ENCODE results near the gene LRP1. TPM values are rescaled to one million over a fixed set of nuclear protein-coding genes. Genes with fewer than 3 reads are reported as not detected.
A peak's percentile ranks its signal among the peaks of the same experiment; 100 is the strongest.

The LRP1 gene
- total and polyA plus RNA-seq, 3 experiments from 2014 or later = 0.29 to 2.5 (median 2.3) TPM

GRCh38 chr12:57091638-57092528 lies 36.4 kb upstream of the LRP1 start:
- DNase-seq = no peak
- Mint-ChIP-seq H3K4me3 (peak overlapping the region in 6 of 7 donors; percentile 14 to 83 (median 40)), H3K4me1 (peaks cover 36 to 65% (median 42%) of the 10 kb centered on the region in 3 donors), H3K36me3 (peaks cover 0 to 67% (median 0%) of the 10 kb centered on the region in 3 donors), H3K27ac (peak overlapping the region in 6 of 8 donors; percentile 34 to 91 (median 84)), H3K9me3 (no peaks in the 10 kb centered on the region), H3K27me3 (no peaks in the 10 kb centered on the region)
- Histone ChIP-seq H3K9me3 (ENCODE audit: low read length) (no peaks in the 10 kb centered on the region), H3K4me1 (ENCODE audit: insufficient read depth, low read length) (peaks cover 33% of the 10 kb centered on the region), H3K36me3 (ENCODE audit: insufficient read depth, low read length) (peaks cover 26% of the 10 kb centered on the region), H3K27me3 (ENCODE audit: insufficient read depth, low read length, poor library complexity, severe bottlenecking) (no peaks in the 10 kb centered on the region), H3K4me3 (ENCODE audit: low read length) (no peak overlapping the region), H3K27ac (ENCODE audit: low read depth, low read length) (no peak overlapping the region)
- ChIA-PET POLR2A (interaction anchor here (2.0 to 10.9 kb wide), 2 partner anchors 13 to 19 kb away, joined by 8 to 131 read pairs; partner anchors contain the start of genes NEMP1 and STAT6), CTCF (interaction anchor here (1.4 to 14.7 kb wide), 4 partner anchors 13 to 33 kb away, joined by 4 to 195 read pairs (median 32); partner anchors contain the start of genes NEMP1 and STAT6)

DNA sequence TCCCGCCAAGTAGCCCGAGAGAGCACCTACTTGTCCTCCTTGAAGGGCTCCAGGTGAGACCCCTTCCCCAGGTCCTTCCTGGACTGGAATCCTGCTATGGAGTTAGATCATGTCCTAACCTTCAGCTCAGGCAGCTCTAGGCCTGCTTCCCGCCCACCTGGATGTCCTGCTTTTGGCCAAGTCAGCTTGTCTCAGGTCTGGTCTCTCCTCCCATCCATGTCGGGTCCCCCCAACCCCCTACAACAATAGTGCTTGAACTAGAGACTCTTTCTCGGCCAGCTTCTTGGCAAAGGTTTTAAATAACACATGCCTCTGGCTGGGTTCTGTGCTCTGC lies 35.8 kb upstream of the LRP1 start:
- Mint-ChIP-seq H3K4me3 (peak overlapping the region in 4 of 7 donors; percentile 37 to 83 (median 50)), H3K36me3 (peaks cover 0 to 72% (median 2%) of the 10 kb centered on the region in 3 donors), H3K4me1 (peaks cover 35 to 65% (median 42%) of the 10 kb centered on the region in 3 donors), H3K27ac (peak overlapping the region; percentile 47 to 91 (median 80)), H3K9me3 (no peaks in the 10 kb centered on the region), H3K27me3 (no peaks in the 10 kb centered on the region)
- no peak overlapping the region for H3K4me3 ChIP-seq (ENCODE audit: low read length)
- POLR2A ChIA-PET = interaction anchor here (2.0 to 10.9 kb wide), 2 partner anchors 13 to 18 kb away, joined by 8 to 131 read pairs; partner anchors contain the start of genes NEMP1 and STAT6
- H3K4me1 ChIP-seq (ENCODE audit: insufficient read depth, low read length) = peaks cover 33% of the 10 kb centered on the region
- H3K36me3 ChIP-seq (ENCODE audit: insufficient read depth, low read length) = peaks cover 32% of the 10 kb centered on the region
- CTCF ChIA-PET = interaction anchor here (1.4 to 14.7 kb wide), 4 partner anchors 13 to 32 kb away, joined by 4 to 195 read pairs (median 32); partner anchors contain the start of genes NEMP1 and STAT6
- H3K27ac ChIP-seq (ENCODE audit: low read depth, low read length) = no peak overlapping the region
- no peaks in the 10 kb centered on the region for H3K27me3 ChIP-seq (ENCODE audit: insufficient read depth, low read length, poor library complexity, severe bottlenecking)
- H3K9me3 ChIP-seq (ENCODE audit: low read length) = no peaks in the 10 kb centered on the region
- DNase-seq = no peak

DNA sequence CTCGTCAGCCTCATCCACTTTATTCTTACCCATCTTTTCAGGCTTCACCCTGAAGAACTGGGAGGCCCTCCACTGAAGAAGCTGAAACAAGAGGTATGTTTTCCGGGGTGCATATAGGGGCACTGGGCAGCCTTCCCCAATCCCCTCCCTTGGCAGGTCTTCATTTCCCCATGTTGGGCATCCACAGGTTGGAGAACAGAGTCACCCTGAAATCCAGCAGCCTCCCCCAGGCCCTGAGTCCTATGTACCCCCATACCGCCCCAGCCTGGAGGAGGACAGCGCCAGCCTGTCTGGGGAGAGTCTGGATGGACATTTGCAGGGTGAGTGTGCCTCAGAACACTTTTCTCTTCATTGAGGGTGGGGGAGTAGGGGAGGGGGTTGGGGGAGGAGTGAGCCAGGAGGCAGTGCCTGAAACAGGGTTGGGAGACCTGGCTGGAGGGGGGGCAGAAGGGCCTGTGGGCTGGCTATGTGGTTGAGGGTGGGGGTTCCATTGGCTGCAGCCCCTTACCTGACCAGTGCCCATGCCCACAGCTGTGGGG lies 35.3 kb upstream of the LRP1 start:
- no peaks in the 10 kb centered on the region for H3K27me3 Mint-ChIP-seq
- H3K4me1 Mint-ChIP-seq = peaks cover 33 to 62% (median 40%) of the 10 kb centered on the region in 3 donors
- Histone ChIP-seq H3K27ac (ENCODE audit: low read depth, low read length) (no peak overlapping the region), H3K27me3 (ENCODE audit: insufficient read depth, low read length, poor library complexity, severe bottlenecking) (no peaks in the 10 kb centered on the region), H3K4me1 (ENCODE audit: insufficient read depth, low read length) (peaks cover 33% of the 10 kb centered on the region), H3K4me3 (ENCODE audit: low read length) (no peak overlapping the region), H3K9me3 (ENCODE audit: low read length) (no peaks in the 10 kb centered on the region), H3K36me3 (ENCODE audit: insufficient read depth, low read length) (peaks cover 36% of the 10 kb centered on the region)
- H3K36me3 Mint-ChIP-seq = peaks cover 0 to 74% (median 2%) of the 10 kb centered on the region in 3 donors
- no peak for DNase-seq
- H3K27ac Mint-ChIP-seq = peak overlapping the region; percentile 47 to 95 (median 83)
- H3K9me3 Mint-ChIP-seq = no peaks in the 10 kb centered on the region
- peak overlapping the region in 3 of 7 donors; percentile 37 to 83 (median 62) for H3K4me3 Mint-ChIP-seq
- ChIA-PET CTCF (interaction anchor here (1.3 to 14.7 kb wide), 5 partner anchors 14 to 23 kb away, joined by 3 to 195 read pairs (median 21); partner anchors contain the start of genes NEMP1 and STAT6), POLR2A (interaction anchor here (1.1 to 10.9 kb wide), 5 partner anchors 14 to 23 kb away, joined by 3 to 131 read pairs (median 4); partner anchors contain the start of genes NEMP1 and STAT6)

DNA sequence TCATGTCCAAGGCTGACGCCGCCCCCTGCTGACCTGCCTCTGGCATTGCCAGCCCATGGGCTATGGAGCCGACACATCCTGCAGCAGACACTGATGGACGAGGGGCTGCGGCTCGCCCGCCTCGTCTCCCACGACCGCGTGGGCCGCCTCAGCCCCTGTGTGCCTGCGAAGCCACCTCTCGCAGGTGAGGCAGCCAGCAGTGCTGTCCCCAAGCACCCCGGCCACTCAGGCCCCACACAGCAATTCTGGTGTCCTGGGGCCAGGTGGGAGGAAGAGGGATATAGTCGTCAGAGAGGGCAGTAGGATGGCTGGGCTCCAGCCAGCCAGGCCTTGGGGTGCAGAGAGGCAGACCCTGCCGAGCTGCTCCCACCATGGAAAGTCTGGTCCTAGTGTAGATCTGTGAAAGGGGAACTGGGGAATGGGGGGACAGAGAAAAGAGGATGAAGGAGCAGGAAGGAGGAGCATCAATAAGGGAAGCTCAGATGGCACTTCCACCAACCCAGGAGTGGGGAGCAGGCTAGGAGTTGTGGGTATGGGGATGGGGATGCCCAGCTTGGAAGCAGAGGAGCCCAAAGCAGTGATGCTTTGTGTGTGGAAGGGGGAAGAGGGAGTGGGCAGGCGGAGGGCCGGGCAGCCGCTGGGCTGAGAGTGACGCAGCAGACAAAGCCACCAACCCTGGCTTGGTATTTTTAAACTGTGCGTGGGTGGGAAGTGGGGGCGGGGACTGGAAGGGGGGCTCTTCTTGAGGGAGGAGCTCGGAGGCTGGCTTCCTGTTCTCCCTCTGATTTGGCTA lies 34.7 kb upstream of the LRP1 start:
- Histone ChIP-seq H3K9me3 (ENCODE audit: low read length) (no peaks in the 10 kb centered on the region), H3K4me1 (ENCODE audit: insufficient read depth, low read length) (peaks cover 33% of the 10 kb centered on the region), H3K4me3 (ENCODE audit: low read length) (peak overlapping the region; percentile 7), H3K27ac (ENCODE audit: low read depth, low read length) (peak overlapping the region; percentile 45), H3K27me3 (ENCODE audit: insufficient read depth, low read length, poor library complexity, severe bottlenecking) (no peaks in the 10 kb centered on the region), H3K36me3 (ENCODE audit: insufficient read depth, low read length) (peaks cover 42% of the 10 kb centered on the region)
- peak overlapping the region; percentile 72 to 97 (median 94) for H3K27ac Mint-ChIP-seq
- no peaks in the 10 kb centered on the region for H3K9me3 Mint-ChIP-seq
- peak overlapping the region; percentile 39 to 73 (median 62) for H3K4me3 Mint-ChIP-seq
- POLR2A ChIA-PET = interaction anchor here (0.7 to 10.9 kb wide), 7 partner anchors 12 to 452 kb away, joined by 3 to 131 read pairs (median 4); partner anchors contain the start of gene STAT6
- no peaks in the 10 kb centered on the region for H3K27me3 Mint-ChIP-seq
- H3K36me3 Mint-ChIP-seq = peaks cover 0 to 78% (median 2%) of the 10 kb centered on the region in 3 donors
- CTCF ChIA-PET = interaction anchor here (1.3 to 14.7 kb wide), 6 partner anchors 14 to 35 kb away, joined by 3 to 195 read pairs (median 12); partner anchors contain the start of genes LRP1, NEMP1 and STAT6
- DNase-seq = peak; percentile 44 to 80 (median 54)
- H3K4me1 Mint-ChIP-seq = peaks cover 28 to 57% (median 36%) of the 10 kb centered on the region in 3 donors

GRCh38 chr12:57094208-57095160 lies 33.8 kb upstream of the LRP1 start:
- H3K9me3 ChIP-seq (ENCODE audit: low read length) = no peaks in the 10 kb centered on the region
- H3K27me3 ChIP-seq (ENCODE audit: insufficient read depth, low read length, poor library complexity, severe bottlenecking) = no peaks in the 10 kb centered on the region
- Mint-ChIP-seq H3K36me3 (peaks cover 0 to 85% (median 2%) of the 10 kb centered on the region in 3 donors), H3K4me3 (peak overlapping the region in 1 of 7 donors; percentile 29), H3K4me1 (peaks cover 28 to 59% (median 34%) of the 10 kb centered on the region in 3 donors), H3K9me3 (no peaks in the 10 kb centered on the region), H3K27me3 (no peaks in the 10 kb centered on the region), H3K27ac (peak overlapping the region; percentile 34 to 97 (median 94))
- CTCF ChIA-PET = interaction anchor here (1.1 to 14.7 kb wide), 7 partner anchors 13 to 34 kb away, joined by 3 to 195 read pairs (median 4); partner anchors contain the start of genes LRP1, NEMP1 and STAT6
- H3K27ac ChIP-seq (ENCODE audit: low read depth, low read length) = peak overlapping the region; percentile 16
- POLR2A ChIA-PET = interaction anchor here (0.7 to 10.9 kb wide), 7 partner anchors 11 to 453 kb away, joined by 3 to 131 read pairs (median 4); partner anchors contain the start of gene STAT6
- H3K4me3 ChIP-seq (ENCODE audit: low read length) = no peak overlapping the region
- H3K4me1 ChIP-seq (ENCODE audit: insufficient read depth, low read length) = peaks cover 33% of the 10 kb centered on the region
- no peak for DNase-seq
- H3K36me3 ChIP-seq (ENCODE audit: insufficient read depth, low read length) = peaks cover 50% of the 10 kb centered on the region

- Histone ChIP-seq H3K4me1 (ENCODE audit: insufficient read depth, low read length) (peaks cover 32% of the 10 kb centered on the region), H3K36me3 (ENCODE audit: insufficient read depth, low read length) (peaks cover 59% of the 10 kb centered on the region), H3K27ac (ENCODE audit: low read depth, low read length) (no peak overlapping the region), H3K9me3 (ENCODE audit: low read length) (no peaks in the 10 kb centered on the region), H3K4me3 (ENCODE audit: low read length) (no peak overlapping the region), H3K27me3 (ENCODE audit: insufficient read depth, low read length, poor library complexity, severe bottlenecking) (no peaks in the 10 kb centered on the region)
- Mint-ChIP-seq H3K9me3 (no peaks in the 10 kb centered on the region), H3K4me1 (peaks cover 22 to 60% (median 28%) of the 10 kb centered on the region in 3 donors), H3K27ac (peak overlapping the region in 5 of 8 donors; percentile 48 to 95 (median 57)), H3K4me3 (peak overlapping the region in 1 of 7 donors; percentile 17), H3K27me3 (no peaks in the 10 kb centered on the region), H3K36me3 (peaks cover 0 to 92% (median 2%) of the 10 kb centered on the region in 3 donors)
- POLR2A ChIA-PET = interaction anchor here (1.6 to 10.9 kb wide), 2 partner anchors 8 to 15 kb away, joined by 6 to 131 read pairs; partner anchors contain the start of gene STAT6
- DNase-seq = no peak
- CTCF ChIA-PET = interaction anchor here (0.9 to 14.7 kb wide), 3 partner anchors 12 to 33 kb away, joined by 3 to 195 read pairs (median 3); partner anchors contain the start of gene STAT6
These were observed 32.8 kb upstream of the LRP1 start for GRCh38 chr12:57095440-57095839.

Data from CD8-positive, alpha-beta memory T cell (primary cell).